LHCN-M2 (cell line): ENCODE measurements around the gene SACM1L. TPM values are rescaled to one million over a fixed set of nuclear protein-coding genes. Genes with fewer than 3 reads are reported as not detected.

Experiments
- DNase-seq: peaks from one replicate; pipeline ENCODE4 v3.0.0-alpha.2; 2012; ENCODE audit warnings: low read depth
- total RNA-seq: library from RNA; depleted of rRNA; stranded (reverse); fragments of >200 nt; gene quantifications from 2 replicates; pipeline ENCODE4 v1.2.3, GENCODE V29; 2014

Gene SACM1L
- total RNA-seq, 1 experiment from 2014 or later = 64.5 TPM

GRCh38 chr3:45765266-45765851, 76.2 kb downstream of the SACM1L start:
- DNase-seq = no peak

DNA sequence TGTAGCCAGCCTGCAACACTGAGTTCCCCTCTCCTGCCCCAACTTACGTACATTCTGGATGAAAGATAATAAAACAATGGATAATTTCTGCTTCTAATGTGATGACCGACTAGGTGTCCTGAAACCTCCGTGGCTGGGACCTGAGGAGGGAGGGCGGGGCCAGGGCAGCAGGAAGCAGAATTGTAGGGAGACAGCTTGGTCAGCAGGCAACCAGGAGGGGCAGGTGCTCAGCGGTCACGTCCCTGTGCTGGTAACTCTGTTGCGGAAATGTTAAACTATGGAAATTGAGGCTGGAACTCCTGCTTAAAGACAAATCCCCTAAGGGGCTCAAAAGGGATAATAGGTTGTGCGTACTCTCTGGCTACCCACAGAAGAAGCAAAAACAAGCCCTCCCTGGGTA, 76.8 kb downstream of the SACM1L start:
- DNase-seq = no peak

- no peak for DNase-seq
These were observed 82.1 kb downstream of the SACM1L start for GRCh38 chr3:45771166-45771775.

DNA sequence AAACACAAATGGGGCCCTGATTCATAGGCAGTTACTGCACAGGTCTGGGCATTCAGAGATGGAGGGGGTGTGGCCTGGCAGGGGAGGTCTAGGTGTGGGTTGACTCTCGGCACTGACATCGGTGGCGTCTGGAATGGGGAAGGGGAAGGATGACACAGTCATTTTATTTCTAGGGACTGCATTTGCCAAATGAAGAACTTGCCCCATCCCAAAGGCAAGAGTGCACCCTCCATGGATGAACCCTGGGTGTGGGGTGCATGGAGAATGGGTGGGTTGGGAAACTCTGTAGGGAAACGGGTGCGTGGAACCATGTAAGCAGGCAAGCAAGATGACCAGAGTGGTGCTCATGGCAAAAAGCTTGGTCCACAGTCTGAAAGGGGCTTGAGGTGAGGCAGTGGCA, 82.6 kb downstream of the SACM1L start:
- no peak for DNase-seq

DNA sequence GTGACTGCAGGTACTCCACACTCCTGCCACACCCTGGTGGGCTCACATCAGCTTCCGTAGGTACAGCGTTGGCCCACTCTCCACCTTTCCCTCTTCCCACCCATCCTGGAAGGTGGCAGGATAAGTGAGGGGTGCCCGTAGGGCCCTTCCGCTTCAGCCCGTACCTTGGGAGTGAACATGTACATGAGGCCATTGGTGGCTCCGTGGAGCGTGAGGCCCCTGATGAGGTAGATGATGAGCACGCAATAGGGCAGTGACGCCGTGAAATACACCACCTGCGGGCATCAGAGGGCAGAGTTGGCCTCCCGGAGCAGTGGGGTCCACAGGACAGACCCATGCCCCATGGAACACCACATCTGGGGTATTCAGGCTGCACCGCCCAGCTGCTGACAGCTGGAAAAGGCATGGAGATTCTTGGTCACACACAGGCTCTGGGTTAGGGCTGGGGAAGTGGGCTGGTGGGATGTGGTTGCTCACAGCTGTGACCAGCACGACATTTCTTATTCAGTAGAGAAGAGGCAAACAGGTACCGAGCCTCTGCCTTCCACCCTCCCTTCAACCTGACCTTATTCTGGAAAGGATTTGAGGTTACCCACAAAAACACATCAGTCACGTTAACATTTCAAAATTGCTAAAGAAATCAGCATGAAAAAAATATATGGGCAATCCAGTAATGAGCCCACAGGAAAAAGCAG, 83.3 kb downstream of the SACM1L start:
- no peak for DNase-seq

DNA sequence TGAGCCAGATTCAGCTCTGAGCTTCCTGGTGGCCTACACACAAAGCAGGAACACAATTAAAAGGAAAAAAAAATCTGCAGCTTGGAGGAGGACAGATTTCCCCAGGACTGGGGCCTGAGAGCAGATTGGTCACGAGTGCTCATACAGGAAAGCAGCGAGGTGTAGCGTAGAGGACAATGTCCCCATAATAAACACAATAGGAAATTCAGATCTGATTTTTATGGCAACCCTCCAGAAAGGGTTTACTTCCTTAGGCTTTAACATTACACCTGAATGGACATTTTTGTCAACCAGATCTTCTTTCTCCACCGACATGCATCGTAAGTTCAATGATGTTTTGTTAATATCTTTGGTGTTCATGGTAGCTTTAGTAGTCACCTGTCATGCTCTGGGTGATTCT, 83.9 kb downstream of the SACM1L start:
- DNase-seq = no peak

DNA sequence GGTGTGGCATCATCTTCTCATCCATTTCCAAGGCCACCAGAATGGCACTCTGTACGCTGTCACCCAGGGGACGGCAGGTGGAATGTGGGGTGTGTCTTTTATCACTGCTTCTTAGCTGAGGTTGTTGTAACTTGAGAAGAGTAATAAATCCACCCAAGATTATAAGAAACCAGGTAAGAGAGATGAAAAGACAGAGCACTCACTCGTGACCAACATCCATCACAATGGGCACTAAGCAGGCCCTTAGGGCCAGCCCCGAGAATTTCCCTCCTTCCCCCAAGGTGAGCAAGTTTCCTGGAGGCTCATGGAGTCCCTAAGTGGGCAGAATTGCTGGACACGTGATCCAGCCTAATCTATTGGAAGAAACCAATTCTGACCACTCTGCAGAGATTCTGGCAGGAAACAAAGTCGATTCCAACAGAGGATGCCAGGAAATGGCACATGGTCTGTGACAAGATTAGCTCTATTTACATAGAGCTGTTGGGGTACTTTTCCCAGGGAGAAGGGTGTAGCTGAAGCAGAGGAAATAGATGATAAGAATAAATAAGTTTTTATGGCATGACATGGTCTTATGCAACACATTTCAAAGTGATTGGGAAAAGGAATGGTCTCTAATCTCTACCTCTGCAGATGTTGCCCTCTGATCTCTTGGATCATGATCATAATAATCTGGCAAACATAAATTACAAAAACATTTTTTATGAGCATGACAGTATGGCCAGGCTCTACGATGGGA, 84.7 kb downstream of the SACM1L start:
- no peak for DNase-seq

DNA sequence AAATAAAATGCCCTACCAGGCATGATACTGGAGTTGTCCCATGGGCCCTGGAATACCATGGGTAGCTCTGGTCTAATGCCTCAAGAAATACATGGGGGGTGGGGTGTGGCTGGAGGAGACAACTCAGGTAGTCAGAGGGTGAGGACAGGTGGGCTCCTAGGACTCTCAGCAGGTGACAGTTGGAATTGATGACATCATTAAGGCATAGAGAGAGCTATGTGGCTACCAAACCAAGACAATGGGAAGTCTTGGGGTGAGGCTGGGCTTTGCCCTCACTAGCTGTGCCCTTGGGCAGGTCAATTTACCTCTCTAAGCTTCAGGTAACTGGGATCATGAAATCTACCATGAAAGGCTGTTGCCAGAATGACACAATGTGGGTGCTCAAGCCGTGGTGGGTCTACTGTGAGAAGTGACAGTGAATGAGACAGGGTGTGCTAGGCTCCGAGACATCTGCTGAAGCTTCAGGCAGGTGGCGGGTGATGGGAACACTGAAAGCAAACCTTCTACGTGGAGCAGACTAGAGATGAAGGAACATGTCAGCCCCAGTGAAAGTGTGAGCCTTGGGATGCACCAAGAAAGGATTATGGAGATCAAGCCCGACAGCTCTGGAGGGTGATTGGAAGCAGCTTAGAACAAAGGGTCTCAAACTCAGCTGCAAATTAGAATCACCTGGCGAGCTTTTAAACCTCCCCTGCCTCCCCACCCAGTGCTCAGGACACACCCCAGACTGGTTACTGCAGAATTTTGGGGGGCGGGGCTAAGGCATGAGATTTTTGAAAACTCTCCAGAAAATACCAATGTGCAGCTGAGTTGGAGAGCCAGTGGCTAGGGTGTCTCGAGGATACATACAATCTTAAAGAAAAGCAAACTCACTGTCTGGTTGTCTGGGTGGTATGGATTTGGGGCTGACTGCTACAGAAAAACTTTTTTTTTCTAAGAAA, 85.7 kb downstream of the SACM1L start:
- DNase-seq = no peak

DNA sequence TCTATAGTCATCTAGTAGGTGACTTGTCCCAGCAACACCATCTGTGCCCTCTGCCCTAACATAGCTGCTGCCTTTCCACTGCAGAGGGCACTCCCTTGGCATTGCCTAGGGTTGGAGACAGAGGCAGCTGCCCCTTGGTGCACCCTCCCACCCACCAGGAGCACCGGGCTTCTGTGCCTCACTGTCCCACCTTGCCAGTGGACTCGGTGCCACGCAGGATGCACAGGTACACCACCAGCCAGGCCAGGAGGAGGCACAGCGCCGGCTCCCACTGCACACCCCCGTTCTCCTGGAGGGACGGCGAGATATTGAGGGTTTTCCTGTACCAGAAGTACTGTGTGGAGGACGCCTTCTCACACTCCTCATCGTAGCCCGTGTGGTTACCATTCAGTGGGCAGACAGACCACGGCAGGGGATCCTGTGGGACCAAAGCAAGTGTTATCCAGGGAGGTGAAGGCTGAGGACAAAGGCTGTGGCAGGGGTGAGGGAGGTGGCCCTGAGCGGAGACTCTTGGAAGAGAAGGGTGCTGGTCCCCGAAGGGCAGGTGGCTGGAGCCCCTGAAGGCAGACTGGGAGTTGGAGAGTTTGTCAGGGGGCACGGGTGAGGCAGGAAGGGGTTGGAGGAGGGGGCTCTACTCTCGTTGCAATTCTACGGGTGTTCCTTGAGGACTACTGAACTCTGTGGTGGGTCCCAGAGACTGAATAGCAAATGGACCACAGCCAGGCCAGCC, 86.5 kb downstream of the SACM1L start:
- DNase-seq = no peak

GRCh38 chr3:45776301-45776595, 87.1 kb downstream of the SACM1L start:
- no peak for DNase-seq

GRCh38 chr3:45776611-45777010, 87.4 kb downstream of the SACM1L start:
- DNase-seq = no peak

GRCh38 chr3:45777111-45777745, 88.0 kb downstream of the SACM1L start:
- DNase-seq = no peak

DNA sequence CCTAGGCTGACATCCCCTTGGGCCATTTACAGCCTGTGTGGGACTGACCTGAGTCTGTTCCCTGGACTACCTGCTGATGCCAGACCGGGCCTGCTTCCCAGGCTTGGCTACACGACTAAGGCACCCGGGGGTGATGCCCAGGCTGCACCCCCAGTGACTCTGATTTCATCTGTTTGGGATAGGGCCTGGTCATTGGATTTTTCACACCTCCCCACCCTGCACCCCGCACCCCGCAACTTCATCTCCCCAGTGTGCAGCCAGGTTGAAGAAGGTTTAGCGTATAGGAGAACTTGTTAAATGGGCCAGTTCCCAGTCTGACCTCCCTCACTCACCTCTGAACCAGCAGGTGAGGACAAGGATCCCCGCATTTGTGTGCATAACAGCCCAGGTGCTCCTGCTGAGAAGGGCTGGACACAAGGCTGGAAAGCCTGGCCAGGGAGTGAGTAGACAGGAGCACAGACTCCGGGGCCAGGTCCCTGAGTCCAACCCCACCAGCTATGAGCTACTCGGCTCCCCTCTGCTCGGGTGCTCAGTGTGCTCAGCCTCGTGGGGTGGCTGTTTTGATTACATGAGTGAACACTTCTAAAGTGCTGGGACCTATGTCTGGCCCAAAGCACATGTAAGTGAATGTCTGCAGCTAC, 88.7 kb downstream of the SACM1L start:
- no peak for DNase-seq

DNA sequence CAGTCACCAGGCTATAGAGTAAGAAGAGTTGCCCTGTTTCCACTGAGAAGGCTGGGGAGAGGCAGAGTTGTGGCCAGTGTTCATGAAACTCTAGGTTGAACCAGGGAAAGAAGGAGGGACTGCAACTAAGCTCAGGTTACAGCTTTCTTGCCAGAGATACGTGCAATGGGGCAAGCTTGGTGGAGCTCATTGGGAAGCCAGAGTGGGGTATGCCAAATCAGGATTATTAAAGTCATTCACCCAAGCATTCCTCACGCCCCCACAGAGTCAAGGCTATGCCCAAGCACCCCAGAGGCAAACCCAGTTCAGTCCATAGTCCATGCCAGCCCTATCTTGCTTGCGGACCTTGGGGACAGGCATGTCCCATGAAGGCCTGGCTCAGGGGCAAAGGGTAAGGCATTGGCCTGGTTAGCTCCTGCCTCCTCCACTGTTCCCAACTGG, 89.6 kb downstream of the SACM1L start:
- DNase-seq = no peak

- DNase-seq = no peak
These were observed 90.8 kb downstream of the SACM1L start for GRCh38 chr3:45779746-45780735.

DNA sequence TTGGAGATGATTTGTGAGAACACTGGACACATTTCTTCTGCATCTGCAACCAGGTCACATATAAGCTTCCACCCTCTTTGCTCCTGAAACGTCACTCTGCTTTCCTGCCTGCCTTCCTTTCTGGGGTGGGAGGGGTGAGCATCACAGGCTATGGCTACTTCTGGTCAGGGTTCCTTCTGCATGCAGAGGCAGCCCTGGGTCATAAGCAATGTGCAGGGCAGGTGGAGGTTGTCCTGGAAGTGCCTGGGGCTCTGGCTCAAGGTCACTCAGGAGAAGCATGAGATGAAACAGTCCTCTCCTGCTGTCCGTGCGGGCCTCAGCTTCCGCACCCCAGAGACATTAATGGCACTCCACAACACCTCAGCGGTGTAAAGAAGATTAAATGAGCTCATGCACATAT, 92.1 kb downstream of the SACM1L start:
- DNase-seq = no peak

- no peak for DNase-seq
These were observed 92.6 kb downstream of the SACM1L start for GRCh38 chr3:45781841-45782240.

GRCh38 chr3:45782381-45782780, 93.2 kb downstream of the SACM1L start:
- no peak for DNase-seq

DNA sequence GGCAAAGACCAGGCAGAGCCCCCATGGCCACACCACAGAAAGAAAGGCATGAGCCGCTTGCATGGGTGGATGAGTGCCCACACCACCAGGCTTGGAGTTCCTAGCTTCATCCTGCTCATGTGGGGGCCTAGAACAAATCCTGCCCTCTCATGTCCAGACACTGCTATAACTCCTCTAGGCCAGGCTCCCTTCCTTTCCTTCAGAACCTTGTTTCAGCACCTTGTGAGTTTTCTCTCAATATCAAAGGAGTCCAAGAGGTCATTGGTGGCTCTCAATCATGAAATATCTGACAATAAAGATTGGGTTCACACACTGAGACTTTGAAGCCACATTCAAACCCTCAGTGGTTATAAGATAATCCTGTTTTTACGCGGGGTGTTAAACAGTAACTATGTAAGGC, 94.5 kb downstream of the SACM1L start:
- DNase-seq = no peak
